ENCODE data around the gene IMP4. TPM values are rescaled to one million over a fixed set of nuclear protein-coding genes. Genes with fewer than 3 reads are reported as not detected.

The IMP4 gene
- total and polyA plus RNA-seq, 2 donors (not counting 1 experiment from before 2014, with no cell fraction given) = 102 to 164 TPM

GRCh38 chr2:130357864-130358263 is 15.2 kb downstream of the IMP4 start:
- Histone ChIP-seq H3K9me3 (ENCODE audit: control extremely low read depth in 1 of 3, control insufficient read depth in 2 of 3, insufficient read depth in 1 of 3, low read length in 2 of 3) (no peaks in the 10 kb centered on the region), H3K27me3 (replicated peaks in 1 of 4; ENCODE audit: control extremely low read depth in 1 of 4, control insufficient read depth in 3 of 4, insufficient read depth in 4 of 4, low read length in 3 of 4) (peaks cover 0 to 7% (median 3%) of the 10 kb centered on the region in 4 experiments), H3K4me2 (replicated peaks; ENCODE audit: low read depth, low read length, poor library complexity, severe bottlenecking) (no peak overlapping the region), H3K79me2 (ENCODE audit: control insufficient read depth, insufficient read depth, low read length) (no peaks in the 10 kb centered on the region), H3K36me3 (replicated peaks in 1 of 2; ENCODE audit: control extremely low read depth in 1 of 2, control insufficient read depth in 1 of 2, extremely low read depth in 1 of 2, insufficient read depth in 2 of 2, low read length in 1 of 2) (no peaks in the 10 kb centered on the region), H3K27ac (ENCODE audit: low read length in 2 of 2) (no peak overlapping the region), H3K9ac (ENCODE audit: low read length) (no peak overlapping the region), H3K4me3 (ENCODE audit: control extremely low read depth in 1 of 5, extremely low read depth in 1 of 5, insufficient read depth in 1 of 5, low read depth in 2 of 5, low read length in 4 of 5) (no peak overlapping the region), H2AFZ (ENCODE audit: insufficient read depth, low read depth, low read length, poor library complexity, severe bottlenecking) (no peak overlapping the region), H3K4me1 (ENCODE audit: control insufficient read depth in 2 of 2, insufficient read depth in 2 of 2, low read length in 2 of 2) (peaks cover 4 to 20% of the 10 kb centered on the region in 2 donors), H4K20me1 (ENCODE audit: control insufficient read depth, insufficient read depth, low read length, poor library complexity, severe bottlenecking) (no peaks in the 10 kb centered on the region)
- ATAC-seq (ENCODE audit: low read depth) (no peak), DNase-seq (no peak)
- H3K4me1 Mint-ChIP-seq = peaks cover 19% of the 10 kb centered on the region
- no peak overlapping the region for H3K27ac Mint-ChIP-seq
- H3K9me3 Mint-ChIP-seq (ENCODE audit: insufficient read depth) = no peaks in the 10 kb centered on the region
- WGBS (ENCODE audit: insufficient coverage) = 92% methylated on average over 6 of the region's 7 CpGs
- intact Hi-C loops (cut with micrococcal nuclease) = loop anchor here (5.0 to 10.0 kb wide), 2 partner anchors 34 to 67 kb away; no protein-coding TSS in a partner anchor
- ChIA-PET POLR2A (interaction anchor here (0.7 kb wide), 1 partner anchor 1928 kb away, joined by 5 read pairs; no protein-coding TSS in a partner anchor), CTCF (interaction anchor here (0.7 kb wide), 1 partner anchor 414 kb away, joined by 4 read pairs; no protein-coding TSS in a partner anchor)
- no peak overlapping the region for H3K4me3 Mint-ChIP-seq
- no peaks in the 10 kb centered on the region for H3K27me3 Mint-ChIP-seq
- TF ChIP-seq CTCF (IDR thresholded peaks at IDR 0.05) (no peak), EZH2 (IDR thresholded peaks at IDR 0.05; ENCODE audit: borderline replicate concordance, insufficient read depth, low read depth, low read length, poor library complexity, severe bottlenecking) (no peak)

- peaks cover 16% of the 10 kb centered on the region for H3K4me1 Mint-ChIP-seq
- Histone ChIP-seq H3K4me2 (replicated peaks; ENCODE audit: low read depth, low read length, poor library complexity, severe bottlenecking) (no peak overlapping the region), H3K36me3 (replicated peaks in 1 of 2; ENCODE audit: control extremely low read depth in 1 of 2, control insufficient read depth in 1 of 2, extremely low read depth in 1 of 2, insufficient read depth in 2 of 2, low read length in 1 of 2) (no peaks in the 10 kb centered on the region), H3K27ac (ENCODE audit: low read length in 2 of 2) (no peak overlapping the region), H2AFZ (ENCODE audit: insufficient read depth, low read depth, low read length, poor library complexity, severe bottlenecking) (no peak overlapping the region), H3K4me1 (ENCODE audit: control insufficient read depth in 2 of 2, insufficient read depth in 2 of 2, low read length in 2 of 2) (peaks cover 4 to 15% of the 10 kb centered on the region in 2 donors), H3K4me3 (ENCODE audit: control extremely low read depth in 1 of 5, extremely low read depth in 1 of 5, insufficient read depth in 1 of 5, low read depth in 2 of 5, low read length in 4 of 5) (no peak overlapping the region), H3K27me3 (replicated peaks in 1 of 4; ENCODE audit: control extremely low read depth in 1 of 4, control insufficient read depth in 3 of 4, insufficient read depth in 4 of 4, low read length in 3 of 4) (peaks cover 0 to 7% (median 3%) of the 10 kb centered on the region in 4 experiments), H4K20me1 (ENCODE audit: control insufficient read depth, insufficient read depth, low read length, poor library complexity, severe bottlenecking) (no peaks in the 10 kb centered on the region), H3K79me2 (ENCODE audit: control insufficient read depth, insufficient read depth, low read length) (no peaks in the 10 kb centered on the region), H3K9ac (ENCODE audit: low read length) (no peak overlapping the region), H3K9me3 (ENCODE audit: control extremely low read depth in 1 of 3, control insufficient read depth in 2 of 3, insufficient read depth in 1 of 3, low read length in 2 of 3) (no peaks in the 10 kb centered on the region)
- no peaks in the 10 kb centered on the region for H3K27me3 Mint-ChIP-seq
- CTCF ChIA-PET = interaction anchor here (0.6 to 0.7 kb wide), 2 partner anchors 14 to 693 kb away, joined by 3 read pairs; no protein-coding TSS in a partner anchor
- no peak for DNase-seq
- no peak overlapping the region for H3K27ac Mint-ChIP-seq
- ATAC-seq (ENCODE audit: low read depth) = no peak
- TF ChIP-seq CTCF (IDR thresholded peaks at IDR 0.05) (no peak), EZH2 (IDR thresholded peaks at IDR 0.05; ENCODE audit: borderline replicate concordance, insufficient read depth, low read depth, low read length, poor library complexity, severe bottlenecking) (no peak)
- H3K4me3 Mint-ChIP-seq = no peak overlapping the region
- WGBS (ENCODE audit: insufficient coverage) = 97% methylated on average over 32 of the region's 33 CpGs
- POLR2A ChIA-PET = no interaction called here
- intact Hi-C loops (cut with micrococcal nuclease) = loop anchor here (5.0 to 10.0 kb wide), 2 partner anchors 34 to 66 kb away; no protein-coding TSS in a partner anchor
- no peaks in the 10 kb centered on the region for H3K9me3 Mint-ChIP-seq (ENCODE audit: insufficient read depth)
These were observed 16.0 kb downstream of the IMP4 start for GRCh38 chr2:130358420-130359350.

All from B cell (primary cell).